Measurements from ENCODE around the gene ZNF764.
"Not testable (repeated sequence)": the region's sequence is repeated elsewhere in the genome, so short reads cannot be mapped to it uniquely, and the experiment has no call there.

Gene ZNF764

DNA sequence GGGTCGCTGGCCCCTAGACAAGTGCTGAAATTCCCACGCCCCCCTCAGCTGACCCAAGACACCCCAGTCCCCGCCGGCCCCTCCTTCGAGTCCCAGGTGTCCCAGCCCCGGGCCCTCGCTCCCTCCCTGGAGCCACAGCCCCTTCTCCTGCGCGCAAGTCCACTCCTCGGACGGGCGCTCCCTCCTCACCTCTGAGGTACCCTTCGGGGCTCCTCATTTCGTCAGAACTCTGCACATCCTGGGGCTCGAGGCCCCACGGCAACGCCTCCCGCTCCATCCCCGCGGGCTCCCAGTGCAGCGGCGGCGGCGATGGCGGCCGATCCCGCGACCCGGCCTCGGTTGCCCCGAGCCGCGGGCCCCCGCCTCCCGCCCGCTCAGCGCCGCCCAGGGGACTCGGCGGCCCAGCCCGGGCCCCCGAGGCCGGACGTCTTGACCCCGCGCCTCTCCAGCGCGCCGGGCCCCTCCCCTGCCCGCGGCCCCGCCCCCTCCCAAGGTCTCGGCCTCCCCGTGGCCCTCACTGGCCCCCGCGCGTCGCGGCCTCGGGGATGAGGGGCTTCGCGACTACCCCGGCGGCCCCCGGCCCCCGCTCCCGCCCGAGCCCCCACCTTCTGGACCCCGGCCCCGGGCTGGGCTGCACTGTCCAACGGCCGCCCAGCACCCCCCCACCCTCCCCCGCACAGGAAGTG lies 31.9 kb downstream of the ZNF764 start, which contains the start of gene ZNF768:
ZNF768 (minus strand) TSS at position 430 of the 686 bp plus-strand sequence; CDS start at position 277, 153 bp downstream.
- no peak for DNase-seq

DNA sequence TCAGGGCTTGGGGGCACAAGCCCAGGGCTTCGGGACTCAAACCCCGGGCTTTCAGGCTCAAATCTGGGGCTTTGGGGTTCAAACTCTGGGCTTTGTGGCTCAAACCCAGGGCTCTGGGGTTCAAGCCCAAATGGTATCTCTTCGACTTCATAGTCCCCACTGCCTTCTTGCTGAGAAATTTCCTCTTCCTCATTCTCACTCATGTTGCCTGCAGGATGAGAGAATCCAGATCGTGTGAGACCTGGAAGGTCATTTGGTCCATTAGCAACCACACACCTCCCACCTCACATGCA lies 32.4 kb downstream of the ZNF764 start:
- no peak for DNase-seq

DNA sequence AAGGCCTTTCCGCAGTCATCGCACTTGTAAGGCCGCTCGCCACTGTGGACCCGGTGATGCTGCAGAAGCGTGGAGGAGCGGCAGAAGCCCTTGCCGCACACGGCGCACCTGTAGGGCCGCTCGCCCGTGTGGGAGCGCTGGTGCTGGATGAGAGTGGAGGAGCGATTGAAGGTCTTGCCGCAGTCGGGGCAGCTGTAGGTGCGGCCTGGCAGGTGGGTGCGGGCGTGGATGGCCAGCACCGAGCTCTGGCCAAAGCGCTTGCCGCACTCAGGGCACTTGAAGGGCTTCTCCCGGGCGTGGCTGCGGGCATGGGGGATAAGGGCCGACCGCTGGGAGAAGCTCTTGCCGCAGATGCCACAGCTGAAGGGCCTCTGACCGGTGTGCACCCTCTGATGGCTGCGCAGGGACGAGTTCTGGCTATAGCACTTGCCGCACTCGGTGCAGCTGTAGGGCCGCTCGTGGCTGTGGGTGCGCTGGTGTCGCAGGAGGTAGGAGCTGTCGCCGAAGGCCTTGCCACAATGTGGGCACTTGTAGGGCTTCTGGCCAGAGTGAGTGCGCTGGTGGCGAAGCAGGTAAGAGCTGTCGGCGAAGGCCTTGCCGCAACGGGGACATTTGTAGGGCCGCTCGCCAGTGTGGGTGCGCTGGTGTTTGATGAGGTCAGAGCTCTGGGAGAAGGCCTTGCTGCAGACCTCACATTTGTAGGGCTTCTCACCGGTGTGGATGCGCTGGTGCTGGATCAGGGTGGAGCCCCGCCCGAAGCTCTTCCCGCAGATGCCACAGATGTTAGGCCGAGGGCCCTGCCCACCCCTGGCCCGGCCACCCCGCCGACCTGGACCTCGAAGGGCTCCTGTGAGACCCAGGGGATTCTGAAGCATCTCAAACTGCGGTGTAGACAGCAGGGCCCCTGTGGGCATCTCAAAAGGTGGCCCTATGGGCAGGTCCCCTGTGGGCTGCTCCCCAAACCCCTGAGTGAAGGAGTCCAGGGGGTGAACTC lies 33.3 kb downstream of the ZNF764 start:
- DNase-seq, result no peak

DNA sequence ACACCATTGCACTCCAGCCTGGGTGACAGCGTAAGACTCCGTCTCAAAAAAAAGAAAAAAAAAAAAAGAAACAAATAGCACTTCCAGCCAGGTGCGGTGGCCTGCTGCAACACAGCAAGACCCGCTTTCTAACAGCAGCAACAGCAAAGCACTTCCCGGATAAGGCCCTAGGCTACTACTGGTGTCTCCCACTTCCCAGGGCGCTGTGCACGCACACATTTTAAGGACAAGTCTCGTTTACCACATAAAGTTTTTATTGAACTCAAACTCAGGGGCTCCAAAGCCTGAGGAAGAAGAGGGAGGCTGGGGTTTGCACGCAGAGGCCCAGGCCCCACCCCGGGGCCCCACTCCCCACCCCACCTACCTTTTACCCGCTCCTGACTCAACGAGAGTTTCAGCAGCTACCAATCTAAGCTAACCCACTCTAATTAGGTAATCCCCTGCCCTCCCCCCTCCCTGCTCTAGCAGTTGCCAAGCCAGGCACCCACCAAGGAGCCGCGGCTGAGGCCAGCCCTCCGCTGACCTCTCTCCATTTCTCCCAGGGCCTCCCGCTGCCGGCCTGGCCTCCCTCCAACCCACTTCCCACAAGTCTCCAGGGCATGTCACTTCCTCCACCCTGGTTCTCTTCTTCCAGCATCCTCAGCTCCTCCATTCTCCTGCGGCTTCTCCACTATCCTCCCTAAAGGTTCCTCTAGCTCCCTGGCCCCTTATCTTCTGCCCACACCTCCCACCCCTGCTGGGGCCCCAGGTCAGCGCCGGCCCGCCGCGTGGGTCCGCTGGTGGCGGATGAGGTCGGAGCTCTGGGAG lies 34.2 kb downstream of the ZNF764 start:
- no peak for DNase-seq

DNA sequence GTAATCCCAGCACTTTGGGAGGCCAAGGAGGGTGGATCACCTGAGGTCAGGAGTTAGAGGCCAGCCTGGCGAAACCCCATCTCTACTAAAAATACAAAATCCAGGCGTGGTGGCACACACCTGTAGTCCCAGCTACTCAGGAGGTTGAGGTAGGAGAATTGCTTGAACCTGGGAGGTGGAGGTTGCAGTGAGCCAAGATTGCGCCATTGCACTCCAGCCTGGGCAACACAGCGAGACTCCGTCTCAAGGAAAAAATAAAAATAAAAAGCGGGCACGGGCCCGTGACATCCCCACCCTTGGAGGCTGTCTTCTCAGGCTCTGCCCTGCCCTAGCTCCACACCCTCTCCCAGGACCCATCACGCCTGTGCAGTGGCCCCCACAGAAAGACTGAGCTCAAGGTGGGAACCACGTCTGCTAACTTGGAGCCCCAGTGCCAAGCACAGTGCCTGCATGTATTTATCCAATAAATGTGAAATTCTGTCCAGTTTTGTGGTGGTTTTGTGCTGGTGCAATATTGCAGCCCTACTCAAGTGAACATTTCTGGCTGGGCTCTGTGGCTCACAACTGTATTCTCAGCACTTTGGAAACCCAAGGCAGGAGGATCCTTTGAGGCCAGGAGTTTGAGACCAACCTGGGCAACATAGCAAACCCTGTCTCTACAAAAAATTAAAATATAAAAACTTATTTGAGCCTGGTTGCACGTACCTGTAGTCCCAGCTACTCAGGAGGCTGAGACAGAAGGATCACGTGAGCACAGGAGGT lies 35.3 kb downstream of the ZNF764 start:
- DNase-seq, result not testable (repeated sequence)

DNA sequence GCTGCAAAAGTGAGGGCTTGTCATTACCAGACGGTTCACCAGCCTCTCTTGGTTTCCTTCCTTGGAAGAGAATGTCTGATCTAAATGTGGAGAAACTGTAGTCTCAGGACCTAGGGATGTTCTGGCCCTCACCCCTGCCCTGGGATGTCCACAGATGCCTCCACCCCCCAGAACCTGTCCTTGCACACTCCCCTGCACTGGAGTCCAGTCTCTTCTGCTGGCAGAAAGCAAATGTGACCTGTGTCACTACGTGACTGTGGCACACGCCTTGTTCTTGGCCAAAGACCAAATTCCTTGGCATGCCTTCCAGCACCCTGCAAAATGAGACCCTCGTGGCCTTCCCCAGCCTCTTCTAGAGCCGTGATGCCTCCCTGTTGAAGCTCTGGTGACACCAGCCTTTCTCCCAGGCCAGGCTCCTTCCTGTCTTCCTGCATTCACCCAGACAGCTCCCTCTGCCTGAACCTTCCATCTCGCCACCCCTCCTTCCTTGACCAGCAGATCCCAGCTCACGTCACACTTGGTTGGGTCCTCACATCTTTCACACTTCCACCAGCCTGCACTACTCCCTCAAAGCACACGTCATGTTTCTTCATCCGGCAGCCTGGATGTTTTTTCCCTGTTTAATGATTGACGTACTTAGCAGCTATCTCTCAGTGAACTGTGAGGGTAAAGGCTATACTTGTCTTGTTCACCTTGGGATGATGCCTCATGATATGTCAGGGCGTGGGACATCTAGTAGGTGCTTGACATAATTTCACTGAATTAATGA lies 36.1 kb downstream of the ZNF764 start:
- DNase-seq, result no peak

DNA sequence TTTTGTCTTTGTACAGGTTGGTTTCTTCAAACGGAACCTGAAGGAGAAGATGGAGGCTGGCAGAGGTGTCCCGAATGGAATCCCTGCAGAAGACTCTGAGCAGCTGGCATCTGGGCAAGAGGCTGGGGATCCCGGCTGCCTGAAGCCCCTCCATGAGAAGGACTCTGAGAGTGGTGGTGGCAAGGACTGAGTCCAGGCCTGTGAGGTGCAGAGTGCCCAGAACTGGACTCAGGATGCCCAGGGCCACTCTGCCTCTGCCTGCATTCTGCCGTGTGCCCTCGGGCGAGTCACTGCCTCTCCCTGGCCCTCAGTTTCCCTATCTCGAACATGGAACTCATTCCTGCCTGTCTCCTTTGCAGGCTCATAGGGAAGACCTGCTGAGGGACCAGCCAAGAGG lies 36.7 kb downstream of the ZNF764 start:
- no peak for DNase-seq

DNA sequence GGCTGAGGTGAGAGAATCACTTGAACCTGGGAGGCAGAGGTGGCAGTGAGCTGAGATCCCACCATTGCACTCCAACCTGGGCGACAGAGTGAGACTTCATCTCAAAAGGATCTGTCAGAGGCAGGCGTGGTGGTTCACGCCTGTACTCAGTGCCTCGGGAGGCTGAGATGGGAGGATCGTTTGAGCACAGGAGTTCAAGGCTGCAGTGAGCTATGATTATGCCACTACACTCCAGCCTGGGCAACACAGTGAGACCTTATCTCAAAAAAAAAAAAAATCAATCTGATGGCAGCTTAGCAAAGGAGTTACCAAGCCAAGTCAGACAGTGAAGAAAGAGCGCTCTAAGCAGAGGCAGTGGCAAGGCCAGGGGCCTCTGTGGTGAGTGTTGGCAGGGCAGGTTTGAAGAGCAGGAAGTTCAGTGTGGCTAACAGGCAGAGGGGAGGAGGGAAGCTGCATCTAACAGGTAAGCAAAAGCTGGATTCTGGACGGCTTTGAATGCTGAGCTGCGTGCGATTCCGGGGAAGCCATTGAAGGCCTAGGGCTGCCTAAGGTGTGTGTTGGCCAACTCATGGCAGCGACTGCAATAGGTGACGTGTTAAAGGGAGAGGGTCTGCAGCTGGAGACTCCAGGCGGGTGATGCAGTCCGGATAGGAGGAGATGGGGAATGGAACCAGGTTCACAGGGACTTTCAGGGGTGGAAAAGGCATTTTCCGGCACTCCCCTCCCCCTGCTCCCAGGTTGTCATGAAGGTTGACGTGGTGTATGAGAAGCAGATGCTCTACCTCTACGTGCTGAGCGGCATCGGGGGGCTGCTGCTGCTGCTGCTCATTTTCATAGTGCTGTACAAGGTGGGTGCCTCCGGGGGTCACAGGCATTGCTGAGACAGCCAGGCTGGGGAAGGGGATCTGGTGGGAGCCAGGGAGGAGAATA lies 38.8 kb downstream of the ZNF764 start:
- DNase-seq, result no peak

DNA sequence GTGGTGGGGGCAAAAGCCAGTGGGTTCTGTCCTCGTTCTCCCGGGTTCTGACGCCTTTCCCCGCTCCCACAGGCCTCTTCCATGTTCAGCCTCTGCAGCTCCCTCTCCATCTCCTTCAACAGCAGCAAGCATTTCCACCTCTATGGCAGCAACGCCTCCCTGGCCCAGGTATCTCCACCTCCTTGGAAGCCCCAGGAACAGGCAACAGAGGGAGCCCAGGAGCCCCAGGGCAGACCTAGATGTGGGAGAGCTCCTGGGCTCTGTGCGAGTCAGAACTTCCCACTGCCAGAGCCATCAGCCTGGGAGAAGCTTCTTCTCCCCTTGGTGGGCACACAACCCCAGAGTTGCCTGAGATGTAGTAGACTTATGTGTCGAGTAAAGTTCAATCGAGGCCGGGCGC lies 39.6 kb downstream of the ZNF764 start:
- DNase-seq, result no peak

DNA sequence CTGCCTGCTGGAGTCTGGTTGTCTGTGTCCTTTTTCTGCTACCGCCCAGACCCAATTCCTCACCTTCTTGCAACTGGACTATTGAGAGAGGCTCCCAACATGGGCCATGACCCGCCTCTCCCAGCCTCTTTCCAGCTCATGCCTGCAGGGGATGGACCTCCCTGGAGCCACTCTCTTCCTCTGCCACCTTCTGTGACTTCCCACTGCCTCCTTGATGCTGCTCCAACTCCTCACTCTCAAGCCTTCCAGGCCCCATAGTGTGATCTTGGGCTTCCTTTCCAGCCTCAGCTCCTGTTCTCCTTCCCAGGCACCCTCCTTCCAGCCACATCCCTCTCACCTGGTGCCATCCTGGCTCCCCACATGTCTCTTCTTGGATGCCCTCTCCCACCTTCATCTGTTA lies 42.9 kb downstream of the ZNF764 start:
- no peak for DNase-seq

DNA sequence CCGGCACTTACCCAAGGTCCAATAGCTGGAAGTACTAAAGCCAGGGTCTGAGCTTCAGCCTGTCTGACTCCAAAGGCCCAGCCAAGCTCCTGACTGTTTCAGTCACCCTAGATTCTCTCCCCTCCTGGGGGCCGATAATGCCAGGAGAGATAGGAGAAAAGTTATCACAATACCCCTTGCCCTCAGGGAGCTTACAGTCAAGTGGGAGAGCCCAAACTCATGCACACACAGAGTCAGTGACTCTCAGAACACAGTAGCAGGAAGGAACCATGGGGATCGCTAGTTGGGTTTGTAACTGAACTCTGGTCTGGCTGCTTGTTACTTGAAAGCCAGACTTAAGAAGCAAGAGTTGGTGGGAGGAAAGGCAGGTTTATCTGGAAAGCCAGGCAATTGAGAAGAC lies 46.7 kb downstream of the ZNF764 start:
- DNase-seq, result no peak

DNA sequence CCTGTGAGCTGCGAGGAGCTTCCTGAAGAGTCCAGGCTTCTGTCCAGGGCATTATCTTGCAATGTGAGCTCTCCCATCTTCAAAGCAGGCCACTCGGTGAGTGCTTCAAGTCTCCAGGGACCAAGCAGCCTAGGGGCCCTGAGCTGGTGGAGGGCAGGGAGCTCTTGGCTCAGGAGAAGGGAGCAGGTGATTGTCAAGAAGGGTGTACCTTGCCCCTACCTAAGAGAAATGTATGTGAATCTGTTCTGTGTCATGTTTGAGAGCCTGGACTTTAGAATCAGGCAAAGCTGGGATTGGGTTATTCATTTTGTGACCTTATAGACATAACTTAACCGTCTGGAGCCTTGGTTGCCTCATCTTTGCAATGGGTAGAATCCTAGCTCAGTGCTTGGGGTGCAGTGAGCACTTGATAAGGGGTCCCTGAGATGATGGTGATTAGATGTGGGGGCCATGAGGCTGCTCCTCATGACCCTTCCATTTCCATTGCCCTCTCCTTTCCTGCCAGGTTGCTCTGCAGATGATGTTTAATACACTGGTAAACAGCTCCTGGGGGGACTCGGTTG lies 47.7 kb downstream of the ZNF764 start:
- no peak for DNase-seq

DNA sequence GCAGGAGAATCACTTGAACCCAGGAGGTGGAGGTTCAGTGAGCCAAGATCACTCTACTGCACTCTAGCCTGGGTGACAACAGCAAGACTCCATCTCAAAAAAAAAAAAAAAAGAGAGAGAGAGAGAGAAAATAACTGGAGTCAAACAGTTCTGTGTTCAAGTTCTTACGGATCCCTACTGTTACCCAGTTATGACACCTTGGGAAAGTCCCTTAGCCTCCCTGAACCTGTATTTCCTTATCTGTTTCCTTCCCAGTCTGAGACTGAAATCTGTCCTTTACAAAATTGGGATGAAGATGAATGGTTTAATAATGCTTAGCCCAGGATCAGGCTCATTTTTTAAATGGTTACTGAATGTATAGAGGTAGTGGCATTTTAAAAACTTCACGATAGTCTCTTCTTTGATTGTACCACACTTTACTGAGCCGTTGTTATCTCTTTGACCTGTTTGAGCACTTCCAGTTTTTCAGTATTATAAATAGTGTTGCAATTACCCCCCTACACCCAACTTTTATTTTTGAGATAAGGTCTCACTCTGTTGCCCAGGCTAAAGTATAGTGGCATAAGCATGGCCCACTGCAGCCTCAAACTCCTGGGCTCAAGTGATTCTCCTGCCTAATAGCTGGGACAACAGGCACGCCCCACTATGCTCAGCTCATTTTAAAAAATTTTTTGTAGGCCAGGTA lies 49.0 kb downstream of the ZNF764 start:
- no peak for DNase-seq

Measured in CD4-positive, alpha-beta T cell treated with Interleukin-12 subunit alpha and Interleukin-12 subunit beta, for 1 hour (primary cell).